Aorta (tissue), 5 donors: ENCODE measurements around the gene HHIPL2. TPM values are rescaled to one million over a fixed set of nuclear protein-coding genes. Genes with fewer than 3 reads are reported as not detected.

Experiments used
- ATAC-seq: fragments of 200-7000 bp; cut with Tn5 transposase; one replicate; pipeline ENCODE4 v1.9.1; 2022; ENCODE audit warnings: moderate library complexity; ENCODE audit not compliant: low FRiP score
- DNase-seq, 2 donors: peaks; one replicate each; pipeline ENCODE4 v3.0.0-alpha.2; 2020
- H3K27ac ChIP-seq, 2 donors: one replicate each; pipeline ENCODE4 v1.5.1; 2013; ENCODE audit warnings: low read length in 2 of 2, mild to moderate bottlenecking in 2 of 2, moderate library complexity in 2 of 2, control low read depth in 1 of 2, inconsistent platforms in 1 of 2, low read depth in 1 of 2
- H3K27me3 ChIP-seq, 2 donors: one replicate each; pipeline ENCODE4 v1.6.1; 2013; ENCODE audit warnings: control low read depth in 1 of 2, low read length in 1 of 2, mild to moderate bottlenecking in 1 of 2, moderate library complexity in 1 of 2; ENCODE audit not compliant: insufficient read depth in 2 of 2, control insufficient read depth in 1 of 2
- H3K36me3 ChIP-seq, 2 donors: one replicate each; pipeline ENCODE4 v1.6.1; 2013; ENCODE audit warnings: control low read depth in 1 of 2, low read length in 1 of 2, mild to moderate bottlenecking in 1 of 2; ENCODE audit not compliant: insufficient read depth in 2 of 2, control insufficient read depth in 1 of 2
- H3K4me1 ChIP-seq, 2 donors: one replicate each; pipeline ENCODE4 v1.6.1; 2013; ENCODE audit warnings: low read length in 2 of 2, control low read depth in 1 of 2, mild to moderate bottlenecking in 1 of 2, moderate library complexity in 1 of 2; ENCODE audit not compliant: insufficient read depth in 2 of 2, control insufficient read depth in 1 of 2
- H3K4me3 ChIP-seq, 2 donors: one replicate each; pipeline ENCODE4 v1.5.1; 2013; ENCODE audit warnings: low read length in 2 of 2, control low read depth in 1 of 2, mild to moderate bottlenecking in 1 of 2
- H3K9me3 ChIP-seq: one replicate; pipeline ENCODE4 v1.6.1; 2013; ENCODE audit warnings: mild to moderate bottlenecking, low read length; ENCODE audit not compliant: control insufficient read depth
- WGBS, 2 donors: extraction: QIAGEN DNeasy Blood & Tissue Kit; methylation state at CpG; one replicate each; pipeline ENCODE4 v1.1.7; 2013; 5-methylcytosine and 5-hydroxymethylcytosine counted together
- intact Hi-C, 2 donors: fragments of 100-400 bp; cut with DNase I; formaldehyde crosslinking; loops; one replicate each; pipeline versions ENCODE4 v1.14.2 to v1.15.0; 2022
- polyA plus RNA-seq, 2 donors: library from polyadenylated mRNA; stranded (reverse); fragments of 200-250 nt; gene quantifications; one replicate each; pipeline ENCODE4 v1.2.3, GENCODE V29; 2013
- total RNA-seq, 2 donors: library from RNA; stranded (reverse); fragmentation: NEBNext Ultra II Directional; extraction: Animal tissue kit (Norgen Biotek cat#: 25700); gene quantifications; one replicate each; pipeline ENCODE4 v1.2.1, GENCODE V29; 2021
- donor health status: healthy with polysubstance abuse.
- donor health status: Bipolar disorder and iron deficiency.
- donor health status: DM: no; HTN: no; CAD: no.
- donor health status: DM: no; HTN: no; CAD: no.
- donor health status: DM: yes; HTN: yes; CAD: no.

HHIPL2 gene
- total and polyA plus RNA-seq, 4 donors = 0.33 to 0.67 TPM; not detected in 2

GRCh38 chr1:222547260-222547614 is 667 bp downstream of the HHIPL2 start:
- 40 to 43% methylated on average over 8 of the region's 8 CpGs for WGBS, 2 donors
- no peak for ATAC-seq
- DNase-seq = no peak
- no peaks in the 10 kb centered on the region for H3K9me3 ChIP-seq
- intact Hi-C loops = no loop called here
- no peak overlapping the region for H3K4me3 ChIP-seq
- no peaks in the 10 kb centered on the region for H3K4me1 ChIP-seq
- H3K27ac ChIP-seq = no peak overlapping the region
- H3K36me3 ChIP-seq = no peaks in the 10 kb centered on the region
- no peaks in the 10 kb centered on the region for H3K27me3 ChIP-seq

GRCh38 chr1:222546548-222547259 is 1.2 kb downstream of the HHIPL2 start:
- Histone ChIP-seq H3K4me3 (no peak overlapping the region), H3K27ac (no peak overlapping the region), H3K27me3 (no peaks in the 10 kb centered on the region), H3K9me3 (no peaks in the 10 kb centered on the region), H3K4me1 (no peaks in the 10 kb centered on the region), H3K36me3 (no peaks in the 10 kb centered on the region)
- no peak for ATAC-seq
- intact Hi-C loops = no loop called here
- peak in 1 of 2 donors; percentile 54 for DNase-seq
- WGBS, 2 donors = 6 to 8% methylated on average over 7 of the region's 7 CpGs

GRCh38 chr1:222546091-222546490 is 1.8 kb downstream of the HHIPL2 start:
- no peak for DNase-seq
- Histone ChIP-seq H3K9me3 (no peaks in the 10 kb centered on the region), H3K36me3 (no peaks in the 10 kb centered on the region), H3K27ac (no peak overlapping the region), H3K4me3 (no peak overlapping the region), H3K4me1 (no peaks in the 10 kb centered on the region), H3K27me3 (no peaks in the 10 kb centered on the region)
- 49 to 53% methylated on average over 7 of the region's 7 CpGs for WGBS, 2 donors
- ATAC-seq = no peak
- intact Hi-C loops = no loop called here

- 91 to 92% methylated on average over 21 of the region's 21 CpGs for WGBS, 2 donors
- H3K27ac ChIP-seq = no peak overlapping the region
- H3K9me3 ChIP-seq = no peaks in the 10 kb centered on the region
- no peaks in the 10 kb centered on the region for H3K36me3 ChIP-seq
- no peaks in the 10 kb centered on the region for H3K4me1 ChIP-seq
- DNase-seq (no peak), ATAC-seq (no peak)
- intact Hi-C loops = no loop called here
- no peak overlapping the region for H3K4me3 ChIP-seq
- H3K27me3 ChIP-seq = no peaks in the 10 kb centered on the region
Observed at GRCh38 chr1:222543817-222544216, 4.1 kb downstream of the HHIPL2 start.

DNA sequence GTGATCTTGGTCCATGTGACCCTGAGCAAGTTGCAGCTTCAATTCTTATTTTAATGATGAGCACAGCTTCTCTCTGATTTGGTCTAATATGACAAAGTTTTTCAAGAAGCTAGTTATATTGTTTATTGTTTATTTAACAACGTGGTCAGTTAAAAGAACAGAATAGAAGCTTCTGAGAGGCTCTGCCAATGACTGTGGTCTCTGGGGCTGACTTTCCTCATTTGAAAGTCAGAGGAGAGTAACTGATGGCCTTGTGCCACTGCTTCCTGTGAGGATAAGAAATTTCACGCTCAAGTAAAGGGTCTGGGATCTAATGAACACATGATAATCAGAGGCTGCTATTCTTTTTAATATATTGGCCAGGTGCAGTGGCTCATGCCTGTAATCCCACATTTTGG is 7.3 kb downstream of the HHIPL2 start:
- ATAC-seq = no peak

DNA sequence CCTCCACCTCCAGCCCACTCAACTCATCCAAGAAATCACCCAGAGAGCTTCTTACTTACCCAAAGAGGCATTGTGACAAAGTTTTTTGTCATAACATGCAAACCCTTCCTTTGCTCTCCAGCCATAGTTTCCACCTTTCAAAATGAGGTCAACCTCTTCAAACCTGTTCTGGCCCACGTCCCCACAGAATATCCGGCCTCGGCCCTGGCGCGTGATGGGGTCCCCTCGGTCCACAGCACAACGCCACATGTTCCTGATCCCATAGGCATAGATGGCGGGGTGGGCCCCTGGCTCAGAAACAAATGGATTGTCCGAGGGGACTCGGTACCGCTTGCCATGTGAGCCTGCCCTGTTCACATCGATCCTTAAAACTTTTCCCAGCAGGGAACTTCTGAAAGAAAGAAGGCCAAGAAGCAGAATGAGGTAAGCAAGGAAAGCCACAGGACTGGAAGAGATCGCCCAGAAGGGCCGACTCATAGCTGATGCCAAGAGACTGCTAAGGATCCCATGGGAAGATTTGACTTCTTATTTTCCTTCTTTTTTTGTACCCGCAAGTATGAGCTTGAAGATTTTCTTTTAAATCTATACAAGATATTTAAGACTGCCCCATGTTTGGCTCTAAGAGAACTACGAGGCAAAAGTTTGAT is 7.8 kb downstream of the HHIPL2 start:
- no peaks in the 10 kb centered on the region for H3K9me3 ChIP-seq
- H3K4me1 ChIP-seq = no peaks in the 10 kb centered on the region
- H3K27ac ChIP-seq = no peak overlapping the region
- H3K36me3 ChIP-seq = no peaks in the 10 kb centered on the region
- intact Hi-C loops = no loop called here
- ATAC-seq (no peak), DNase-seq (no peak)
- H3K27me3 ChIP-seq = no peaks in the 10 kb centered on the region
- 75 to 76% methylated on average over 16 of the region's 16 CpGs for WGBS, 2 donors
- no peak overlapping the region for H3K4me3 ChIP-seq

More for the DNA sequence above, 7.3 kb downstream of the HHIPL2 start:
- no peak for DNase-seq
- no peaks in the 10 kb centered on the region for H3K9me3 ChIP-seq
- no peaks in the 10 kb centered on the region for H3K36me3 ChIP-seq
- intact Hi-C loops = no loop called here
- H3K4me3 ChIP-seq = no peak overlapping the region
- no peaks in the 10 kb centered on the region for H3K4me1 ChIP-seq
- 30 to 37% methylated on average over 2 of the region's 2 CpGs for WGBS, 2 donors
- H3K27me3 ChIP-seq = no peaks in the 10 kb centered on the region
- no peak overlapping the region for H3K27ac ChIP-seq

DNA sequence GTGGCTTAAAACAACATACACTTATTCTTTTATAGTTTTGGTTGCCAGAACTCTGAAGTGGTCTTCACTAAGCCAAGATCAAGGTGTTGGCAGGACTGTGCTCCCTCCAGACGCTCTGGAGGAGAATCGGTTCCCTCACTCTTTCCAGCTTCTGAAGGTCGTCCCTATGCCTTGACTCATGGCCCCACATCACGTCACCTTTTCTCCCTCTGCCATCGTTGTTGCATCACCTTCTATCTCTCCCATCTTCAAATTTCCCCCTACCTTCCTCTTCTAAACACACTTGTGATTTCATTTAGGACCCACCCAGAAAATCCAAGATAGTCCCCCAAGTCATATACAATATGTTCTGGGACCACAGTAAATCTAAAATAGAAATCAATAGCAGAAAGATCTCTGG is 12.4 kb downstream of the HHIPL2 start:
- H3K27ac ChIP-seq = no peak overlapping the region
- WGBS, 2 donors = 69 to 76% methylated on average over 5 of the region's 5 CpGs
- H3K27me3 ChIP-seq = no peaks in the 10 kb centered on the region
- ATAC-seq (no peak), DNase-seq (no peak)
- H3K4me3 ChIP-seq = no peak overlapping the region
- no peaks in the 10 kb centered on the region for H3K36me3 ChIP-seq
- H3K4me1 ChIP-seq = no peaks in the 10 kb centered on the region
- H3K9me3 ChIP-seq = no peaks in the 10 kb centered on the region
- intact Hi-C loops = no loop called here

DNA sequence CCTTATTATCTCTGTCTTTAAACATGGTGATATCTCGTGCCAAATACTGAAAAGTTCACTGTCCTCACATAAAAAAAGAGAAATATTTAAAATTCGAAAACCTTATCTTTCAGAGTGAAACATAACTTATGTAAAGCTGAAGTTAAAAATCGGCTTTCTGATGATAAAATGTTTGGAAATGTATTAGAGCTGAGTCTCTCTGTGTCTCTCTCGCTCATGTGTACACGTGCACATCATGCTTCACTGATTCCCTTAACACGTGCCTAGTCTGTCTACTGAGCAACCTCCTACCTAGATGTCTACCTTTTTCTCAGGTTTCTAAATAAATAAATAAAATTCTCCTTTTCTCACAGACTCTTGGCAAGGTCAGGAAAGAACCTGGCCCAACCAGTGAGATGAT is 17.1 kb downstream of the HHIPL2 start:
- Histone ChIP-seq H3K9me3 (no peaks in the 10 kb centered on the region), H3K27me3 (no peaks in the 10 kb centered on the region), H3K4me1 (no peaks in the 10 kb centered on the region), H3K4me3 (no peak overlapping the region), H3K27ac (no peak overlapping the region), H3K36me3 (no peaks in the 10 kb centered on the region)
- DNase-seq (no peak), ATAC-seq (no peak)
- WGBS, 2 donors = 73 to 76% methylated on average over 6 of the region's 6 CpGs
- intact Hi-C loops = no loop called here

GRCh38 chr1:222529916-222530315 is 18.0 kb downstream of the HHIPL2 start:
- no peak overlapping the region for H3K4me3 ChIP-seq
- H3K4me1 ChIP-seq = no peaks in the 10 kb centered on the region
- H3K36me3 ChIP-seq = no peaks in the 10 kb centered on the region
- DNase-seq (no peak), ATAC-seq (no peak)
- no peak overlapping the region for H3K27ac ChIP-seq
- intact Hi-C loops = no loop called here
- WGBS, 2 donors = 26 to 38% methylated on average over 3 of the region's 3 CpGs
- H3K9me3 ChIP-seq = no peaks in the 10 kb centered on the region
- no peaks in the 10 kb centered on the region for H3K27me3 ChIP-seq
